Activated CD4-positive, alpha-beta T cell treated with anti-CD3 and anti-CD28 coated beads for 36 hours (primary cell): Measurements from ENCODE around the gene H2AZ2. TPM values are rescaled to one million over a fixed set of nuclear protein-coding genes. Genes with fewer than 3 reads are reported as not detected.
"Not testable (repeated sequence)": the region's sequence is repeated elsewhere in the genome, so short reads cannot be mapped to it uniquely, and the experiment has no call there.

Source experiments
- ATAC-seq: fragments of 200-7000 bp; cut with Tn5 transposase; one replicate; pipeline ENCODE4 v1.10.0; 2021; ENCODE audit warnings: mild to moderate bottlenecking, moderate library complexity
- CTCF ChIA-PET: fragments of 350-600 bp; sonication (Branson Sonifier 250); formaldehyde crosslinking; loops from one replicate; lab custom pipeline; 2021; ENCODE audit warnings: antibody characterized with exemption; lab: Charles Lee
- POLR2A ChIA-PET: fragments of 350-600 bp; sonication (Branson Sonifier 250); formaldehyde crosslinking; loops from one replicate; lab custom pipeline; 2021; ENCODE audit warnings: antibody characterized with exemption, inconsistent platforms; lab: Charles Lee
- DNase-seq: peaks from one replicate; pipeline ENCODE4 v3.0.0-alpha.2; 2020
- H3K27ac Mint-ChIP-seq: one replicate; pipeline ENCODE4 v1.8.0; 2021; ENCODE audit warnings: mixed read lengths
- H3K27me3 Mint-ChIP-seq: one replicate; pipeline ENCODE4 v1.8.0; 2021; ENCODE audit warnings: mixed read lengths
- H3K36me3 Mint-ChIP-seq: one replicate; pipeline ENCODE4 v1.8.0; 2021; ENCODE audit warnings: low read depth, mixed read lengths
- H3K4me1 Mint-ChIP-seq: one replicate; pipeline ENCODE4 v1.8.0; 2021; ENCODE audit warnings: mixed read lengths
- H3K4me3 Mint-ChIP-seq: one replicate; pipeline ENCODE4 v1.8.0; 2021; ENCODE audit warnings: mild to moderate bottlenecking, moderate library complexity, mixed read lengths
- H3K9me3 Mint-ChIP-seq: one replicate; pipeline ENCODE4 v1.8.0; 2021; ENCODE audit warnings: low read depth, mixed read lengths
- intact Hi-C, 2 experiments: fragments of 100-400 bp; cut with DNase I in 1 of 2; cut with micrococcal nuclease in 1 of 2; formaldehyde crosslinking; loops; one replicate each; pipeline versions ENCODE4 v1.14.2 to v1.15.1; 2022 to 2024; cut with DNase I, micrococcal nuclease
- total RNA-seq, 2 experiments: library from RNA; stranded (reverse); gene quantifications; one replicate each; pipeline ENCODE4 v1.2.3, GENCODE V29; 2021

H2AZ2 gene
- total RNA-seq, 2 experiments from 2014 or later: 148 to 275 TPM

- H3K4me3 Mint-ChIP-seq: no peak overlapping the region
- ATAC-seq: no peak
- DNase-seq: no peak
- peaks cover 9% of the 10 kb centered on the region for H3K4me1 Mint-ChIP-seq
- intact Hi-C loops: no loop called here
- peak overlapping the region; percentile 64 for H3K27ac Mint-ChIP-seq
- CTCF ChIA-PET: interaction anchor here (0.6 to 1.7 kb wide), 4 partner anchors 17 to 231 kb away, joined by 3 to 5 read pairs (median 3); no protein-coding TSS in a partner anchor
- peaks cover 10% of the 10 kb centered on the region for H3K36me3 Mint-ChIP-seq
- POLR2A ChIA-PET: interaction anchor here (0.9 to 1.0 kb wide), 2 partner anchors 19 to 25 kb away, joined by 3 read pairs; no protein-coding TSS in a partner anchor
- H3K9me3 Mint-ChIP-seq: no peaks in the 10 kb centered on the region
- H3K27me3 Mint-ChIP-seq: no peaks in the 10 kb centered on the region
These were observed 24.6 kb downstream of the H2AZ2 start for GRCh38 chr7:44823255-44823781.

DNA sequence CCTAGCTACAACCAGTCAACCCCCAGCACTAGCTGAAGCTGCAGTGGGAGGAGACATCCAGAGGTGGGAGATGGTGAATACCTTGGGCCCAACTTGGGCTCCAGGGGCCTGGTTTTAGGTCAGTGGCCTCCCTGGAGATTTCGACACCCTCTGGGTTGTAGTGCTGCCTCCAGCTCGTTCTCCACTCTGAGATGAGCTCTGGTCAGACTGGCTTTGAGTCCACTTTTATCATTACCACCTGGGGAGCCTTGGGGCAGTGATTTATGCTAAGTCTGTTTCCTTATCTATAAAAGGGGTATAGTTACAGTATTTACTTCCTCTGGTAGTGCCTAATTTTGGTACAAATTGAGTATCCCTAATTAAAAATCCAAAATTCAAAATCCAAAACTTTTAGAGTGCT lies 28.6 kb downstream of the H2AZ2 start:
- Mint-ChIP-seq H3K4me1 (peaks cover under 1% of the 10 kb centered on the region), H3K36me3 (no peaks in the 10 kb centered on the region), H3K27me3 (no peaks in the 10 kb centered on the region), H3K27ac (no peak overlapping the region), H3K9me3 (no peaks in the 10 kb centered on the region), H3K4me3 (no peak overlapping the region)
- CTCF ChIA-PET: interaction anchor here (1.0 to 1.3 kb wide), 2 partner anchors 16 to 254 kb away, joined by 4 read pairs; no protein-coding TSS in a partner anchor
- DNase-seq: no peak
- intact Hi-C loops: no loop called here
- POLR2A ChIA-PET: interaction anchor here (0.6 to 1.4 kb wide), 3 partner anchors 8 to 792 kb away, joined by 3 to 4 read pairs (median 3); no protein-coding TSS in a partner anchor
- ATAC-seq: no peak

DNA sequence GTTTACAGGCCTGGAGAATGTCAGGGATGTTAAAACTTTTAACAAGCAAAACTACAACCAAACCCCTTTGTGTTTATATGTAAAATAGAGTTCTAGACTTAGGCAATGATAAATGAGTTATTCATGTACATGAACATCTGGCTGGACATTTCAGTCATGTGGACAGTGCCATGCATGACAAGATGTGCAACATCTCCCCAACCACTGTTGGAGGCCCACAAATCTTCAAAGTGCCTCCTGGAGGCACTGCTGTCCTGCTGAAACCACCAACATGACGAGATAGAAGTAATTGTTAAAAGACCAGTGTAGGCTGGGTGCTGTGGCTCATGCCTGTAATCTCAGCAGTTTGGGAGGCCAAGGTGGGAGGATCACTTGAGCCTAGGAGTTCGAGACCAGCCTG lies 33.0 kb downstream of the H2AZ2 start:
- Mint-ChIP-seq H3K9me3 (no peaks in the 10 kb centered on the region), H3K27me3 (no peaks in the 10 kb centered on the region), H3K4me3 (no peak overlapping the region), H3K27ac (no peak overlapping the region), H3K4me1 (peaks cover 2% of the 10 kb centered on the region), H3K36me3 (no peaks in the 10 kb centered on the region)
- POLR2A ChIA-PET: no interaction called here
- ATAC-seq (no peak), DNase-seq (no peak)
- CTCF ChIA-PET: interaction anchor here (0.6 kb wide), 1 partner anchor 219 kb away, joined by 3 read pairs; no protein-coding TSS in a partner anchor
- intact Hi-C loops: no loop called here

GRCh38 chr7:44811571-44811970 lies 36.3 kb downstream of the H2AZ2 start:
- intact Hi-C loops: loop anchor here in 1 of 2 experiments (2.0 kb wide), 1 partner anchor 327 kb away; no protein-coding TSS in a partner anchor
- peaks cover 2% of the 10 kb centered on the region for H3K4me1 Mint-ChIP-seq
- no peak for ATAC-seq
- ChIA-PET CTCF (interaction anchor here (1.5 kb wide), 1 partner anchor 35 kb away, joined by 3 read pairs; no protein-coding TSS in a partner anchor), POLR2A (interaction anchor here (0.7 to 1.4 kb wide), 2 partner anchors 13 to 24 kb away, joined by 3 to 4 read pairs; no protein-coding TSS in a partner anchor)
- H3K36me3 Mint-ChIP-seq: no peaks in the 10 kb centered on the region
- H3K27ac Mint-ChIP-seq: no peak overlapping the region
- no peaks in the 10 kb centered on the region for H3K9me3 Mint-ChIP-seq
- no peaks in the 10 kb centered on the region for H3K27me3 Mint-ChIP-seq
- no peak for DNase-seq
- H3K4me3 Mint-ChIP-seq: no peak overlapping the region

GRCh38 chr7:44811093-44811492 lies 36.8 kb downstream of the H2AZ2 start:
- Mint-ChIP-seq H3K36me3 (no peaks in the 10 kb centered on the region), H3K9me3 (no peaks in the 10 kb centered on the region), H3K27ac (no peak overlapping the region), H3K4me1 (peaks cover 2% of the 10 kb centered on the region), H3K27me3 (no peaks in the 10 kb centered on the region), H3K4me3 (no peak overlapping the region)
- POLR2A ChIA-PET: interaction anchor here (0.7 to 1.4 kb wide), 2 partner anchors 12 to 24 kb away, joined by 3 to 4 read pairs; no protein-coding TSS in a partner anchor
- DNase-seq: no peak
- intact Hi-C loops: loop anchor here in 1 of 2 experiments (2.0 kb wide), 1 partner anchor 328 kb away; no protein-coding TSS in a partner anchor
- CTCF ChIA-PET: interaction anchor here (0.7 to 1.5 kb wide), 2 partner anchors 35 to 325 kb away, joined by 3 read pairs; no protein-coding TSS in a partner anchor
- ATAC-seq: peak; percentile 30

GRCh38 chr7:44808914-44809393 lies 38.9 kb downstream of the H2AZ2 start:
- no peak for ATAC-seq
- H3K9me3 Mint-ChIP-seq: no peaks in the 10 kb centered on the region
- peaks cover 2% of the 10 kb centered on the region for H3K4me1 Mint-ChIP-seq
- H3K36me3 Mint-ChIP-seq: no peaks in the 10 kb centered on the region
- no peak for DNase-seq
- POLR2A ChIA-PET: interaction anchor here (0.7 to 1.2 kb wide), 2 partner anchors 10 to 55 kb away, joined by 5 to 7 read pairs; no protein-coding TSS in a partner anchor
- H3K27ac Mint-ChIP-seq: no peak overlapping the region
- H3K4me3 Mint-ChIP-seq: no peak overlapping the region
- H3K27me3 Mint-ChIP-seq: no peaks in the 10 kb centered on the region
- intact Hi-C loops: no loop called here
- CTCF ChIA-PET: no interaction called here

GRCh38 chr7:44805950-44806349 lies 41.9 kb downstream of the H2AZ2 start:
- Mint-ChIP-seq H3K4me1 (peaks cover 13% of the 10 kb centered on the region), H3K36me3 (peaks cover 22% of the 10 kb centered on the region), H3K27me3 (no peaks in the 10 kb centered on the region), H3K27ac (no peak overlapping the region), H3K4me3 (no peak overlapping the region), H3K9me3 (no peaks in the 10 kb centered on the region)
- DNase-seq (no peak), ATAC-seq (no peak)
- intact Hi-C loops: no loop called here
- POLR2A ChIA-PET: interaction anchor here (0.6 to 0.7 kb wide), 2 partner anchors 78 to 569 kb away, joined by 3 read pairs; no protein-coding TSS in a partner anchor
- CTCF ChIA-PET: interaction anchor here (0.6 to 0.7 kb wide), 2 partner anchors 228 to 532 kb away, joined by 3 read pairs; no protein-coding TSS in a partner anchor

DNA sequence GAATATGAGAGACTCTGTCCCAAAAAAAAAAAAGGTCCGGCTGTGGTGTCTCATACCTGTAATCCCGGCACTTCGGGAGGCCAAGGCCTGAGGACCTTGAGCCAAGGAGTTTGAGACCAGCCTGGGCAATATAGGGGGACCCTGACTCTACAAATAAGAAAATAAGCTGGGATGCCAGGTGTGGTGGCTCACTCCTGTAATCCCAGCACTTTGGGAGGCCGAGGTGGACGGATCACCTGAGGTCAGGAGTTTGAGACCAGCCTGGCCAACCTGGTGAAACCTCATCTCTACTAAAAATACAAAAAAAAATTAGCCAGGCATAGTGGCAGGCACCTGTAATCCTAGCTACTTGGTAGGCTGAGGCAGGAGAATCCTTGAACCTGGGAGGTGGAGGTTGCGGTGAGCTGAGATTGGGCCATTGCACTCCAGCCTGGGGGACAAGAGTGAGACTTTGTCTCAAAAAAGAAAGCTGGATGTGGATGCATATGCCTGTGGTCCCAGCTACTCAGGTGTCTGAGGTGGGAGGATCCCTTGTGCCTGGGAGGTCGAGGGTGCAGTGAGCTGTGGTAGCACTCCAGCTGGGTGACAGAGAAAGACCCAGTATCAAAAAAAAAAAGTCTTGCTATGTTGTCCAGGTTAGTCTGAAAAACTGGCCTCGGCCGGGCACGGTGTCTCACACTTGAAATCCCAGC lies 43.9 kb downstream of the H2AZ2 start:
- CTCF ChIA-PET, H3K4me3 Mint-ChIP-seq, H3K27ac Mint-ChIP-seq, DNase-seq, H3K27me3 Mint-ChIP-seq, ATAC-seq, H3K9me3 Mint-ChIP-seq, intact Hi-C loops: not testable (repeated sequence)
- H3K4me1 Mint-ChIP-seq: peaks cover 28% of the 10 kb centered on the region
- POLR2A ChIA-PET: interaction anchor here (0.6 to 0.8 kb wide), 4 partner anchors 20 to 334 kb away, joined by 3 read pairs; no protein-coding TSS in a partner anchor
- peaks cover 39% of the 10 kb centered on the region for H3K36me3 Mint-ChIP-seq

DNA sequence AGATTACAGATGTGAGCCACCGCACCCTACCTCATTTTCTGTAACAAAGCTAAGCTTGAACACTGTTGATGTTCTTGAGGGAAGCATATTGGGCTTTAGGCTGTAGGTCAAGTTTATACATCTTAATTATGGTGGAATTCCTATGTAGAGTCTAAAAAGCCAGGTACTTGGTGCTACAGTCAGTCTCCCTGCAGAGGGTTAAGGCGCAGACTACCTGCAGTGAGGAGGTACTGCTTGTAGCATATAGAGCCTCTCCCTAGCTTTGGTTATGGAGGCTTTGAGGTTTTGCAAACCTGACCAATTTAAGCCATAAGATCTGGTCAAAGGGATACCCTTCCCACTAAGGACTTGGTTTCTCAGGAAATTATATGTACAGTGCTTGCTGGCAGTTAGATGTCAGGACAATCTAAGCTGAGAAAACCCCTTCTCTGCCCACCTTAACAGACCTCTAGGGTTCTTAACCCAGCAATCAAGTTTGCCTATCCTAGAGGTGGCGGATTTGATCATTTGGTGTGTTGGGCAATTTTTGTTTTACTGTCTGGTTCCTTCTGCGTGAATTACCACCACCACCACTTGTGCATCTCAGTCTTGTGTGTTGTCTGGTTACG lies 45.4 kb downstream of the H2AZ2 start:
- peaks cover 37% of the 10 kb centered on the region for H3K4me1 Mint-ChIP-seq
- no peak overlapping the region for H3K27ac Mint-ChIP-seq
- ChIA-PET POLR2A (interaction anchor here (0.6 to 0.9 kb wide), 2 partner anchors 17 to 180 kb away, joined by 4 read pairs; no protein-coding TSS in a partner anchor), CTCF (interaction anchor here (1.2 kb wide), 1 partner anchor 42 kb away, joined by 3 read pairs; no protein-coding TSS in a partner anchor)
- no peaks in the 10 kb centered on the region for H3K9me3 Mint-ChIP-seq
- H3K27me3 Mint-ChIP-seq: no peaks in the 10 kb centered on the region
- no peak overlapping the region for H3K4me3 Mint-ChIP-seq
- intact Hi-C loops: no loop called here
- H3K36me3 Mint-ChIP-seq: peaks cover 53% of the 10 kb centered on the region
- no peak for DNase-seq
- no peak for ATAC-seq

DNA sequence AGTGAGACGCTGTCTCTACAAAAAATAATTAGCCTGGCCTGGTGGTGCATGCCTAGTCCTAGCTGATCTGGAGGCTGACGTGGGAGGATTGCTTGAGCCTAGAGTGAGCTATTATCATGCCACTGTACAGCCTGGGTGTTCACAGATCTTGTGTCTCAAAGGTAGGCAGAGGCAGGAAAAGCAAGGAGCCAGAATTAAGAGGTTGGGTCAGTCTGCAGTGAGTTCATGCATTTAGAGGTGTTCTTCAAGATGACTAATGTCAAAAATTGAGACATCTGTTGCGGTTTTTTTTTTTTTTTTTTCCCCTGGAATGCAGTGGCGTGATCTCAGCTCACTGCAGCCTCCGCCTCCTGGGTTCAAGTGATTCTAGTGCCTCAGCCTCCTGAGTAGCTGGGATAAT lies 46.0 kb downstream of the H2AZ2 start:
- no peak for DNase-seq

More for the DNA sequence above, 46.0 kb downstream of the H2AZ2 start:
- no peak overlapping the region for H3K4me3 Mint-ChIP-seq
- POLR2A ChIA-PET: interaction anchor here (0.6 to 0.9 kb wide), 2 partner anchors 18 to 179 kb away, joined by 4 read pairs; no protein-coding TSS in a partner anchor
- peak overlapping the region; percentile 68 for H3K27ac Mint-ChIP-seq
- peaks cover 58% of the 10 kb centered on the region for H3K36me3 Mint-ChIP-seq
- ATAC-seq: no peak
- peaks cover 39% of the 10 kb centered on the region for H3K4me1 Mint-ChIP-seq
- no peaks in the 10 kb centered on the region for H3K27me3 Mint-ChIP-seq
- H3K9me3 Mint-ChIP-seq: no peaks in the 10 kb centered on the region
- CTCF ChIA-PET: interaction anchor here (1.2 kb wide), 1 partner anchor 42 kb away, joined by 3 read pairs; no protein-coding TSS in a partner anchor
- intact Hi-C loops: no loop called here
